A549 (cell line): Measurements from ENCODE around the gene CPLX1.

Experiments
- HOXB5 ChIP-seq: fragments of 250-450 bp; sonication (Bioruptor Pico); IDR thresholded peaks from 2 replicates; pipeline ENCODE4 v1.5.0; 2020; ENCODE audit warnings: mild to moderate bottlenecking, moderate library complexity
- KDM1A ChIP-seq: fragments of 200-600 bp; sonication (generic); IDR thresholded peaks from 2 replicates; pipeline ENCODE4 v1.6.1; 2016; ENCODE audit warnings: low read depth, mild to moderate bottlenecking
- RFX5 ChIP-seq: fragments of 450-650 bp; IDR thresholded peaks from 2 replicates; pipeline ENCODE4 v1.7.1; 2014; ENCODE audit warnings: antibody characterized with exemption, mild to moderate bottlenecking, moderate library complexity
- TFCP2L1 ChIP-seq: fragments of 250-450 bp; sonication (Bioruptor Pico); IDR thresholded peaks from 2 replicates; pipeline ENCODE4 v1.5.0; 2021; ENCODE audit warnings: mild to moderate bottlenecking
- TF ChIP-seq, protein P1 (sequence below): fragments of >200 bp; sonication (Bioruptor Twin); formaldehyde crosslinking; IDR thresholded peaks from 3 replicates; pipeline ENCODE4 v1.5.1; 2016
- TF ChIP-seq, protein P2 (sequence below): fragments of 200-600 bp; sonication (generic); IDR thresholded peaks from 2 replicates; pipeline ENCODE4 v1.6.1; 2016; ENCODE audit warnings: antibody characterized with exemption, mild to moderate bottlenecking, moderate library complexity

DNA sequence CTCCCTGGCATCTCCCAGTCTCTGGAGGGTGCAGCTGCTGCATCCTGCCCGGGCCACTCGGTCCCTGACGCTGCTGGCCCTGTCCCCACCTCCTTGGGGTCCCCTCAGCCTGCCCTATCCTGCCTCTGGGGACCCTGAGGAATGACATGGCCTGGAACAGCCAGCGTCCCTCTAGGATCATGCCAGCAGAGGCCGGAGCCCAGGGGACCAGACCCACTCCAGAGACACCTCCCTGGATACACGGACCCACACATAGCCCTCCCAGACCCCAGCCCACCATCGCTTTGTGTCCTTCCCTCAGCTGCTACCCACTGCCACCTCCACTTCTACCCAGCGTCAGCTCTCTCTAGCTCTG is 35.5 kb downstream of the CPLX1 start:
- TF ChIP-seq, protein P1, sequence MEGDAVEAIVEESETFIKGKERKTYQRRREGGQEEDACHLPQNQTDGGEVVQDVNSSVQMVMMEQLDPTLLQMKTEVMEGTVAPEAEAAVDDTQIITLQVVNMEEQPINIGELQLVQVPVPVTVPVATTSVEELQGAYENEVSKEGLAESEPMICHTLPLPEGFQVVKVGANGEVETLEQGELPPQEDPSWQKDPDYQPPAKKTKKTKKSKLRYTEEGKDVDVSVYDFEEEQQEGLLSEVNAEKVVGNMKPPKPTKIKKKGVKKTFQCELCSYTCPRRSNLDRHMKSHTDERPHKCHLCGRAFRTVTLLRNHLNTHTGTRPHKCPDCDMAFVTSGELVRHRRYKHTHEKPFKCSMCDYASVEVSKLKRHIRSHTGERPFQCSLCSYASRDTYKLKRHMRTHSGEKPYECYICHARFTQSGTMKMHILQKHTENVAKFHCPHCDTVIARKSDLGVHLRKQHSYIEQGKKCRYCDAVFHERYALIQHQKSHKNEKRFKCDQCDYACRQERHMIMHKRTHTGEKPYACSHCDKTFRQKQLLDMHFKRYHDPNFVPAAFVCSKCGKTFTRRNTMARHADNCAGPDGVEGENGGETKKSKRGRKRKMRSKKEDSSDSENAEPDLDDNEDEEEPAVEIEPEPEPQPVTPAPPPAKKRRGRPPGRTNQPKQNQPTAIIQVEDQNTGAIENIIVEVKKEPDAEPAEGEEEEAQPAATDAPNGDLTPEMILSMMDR: no peak
- TF ChIP-seq KDM1A (no peak), TFCP2L1 (no peak), RFX5 (no peak), HOXB5 (CRISPR knock-in tag) (no peak)
- TF ChIP-seq, protein P2, sequence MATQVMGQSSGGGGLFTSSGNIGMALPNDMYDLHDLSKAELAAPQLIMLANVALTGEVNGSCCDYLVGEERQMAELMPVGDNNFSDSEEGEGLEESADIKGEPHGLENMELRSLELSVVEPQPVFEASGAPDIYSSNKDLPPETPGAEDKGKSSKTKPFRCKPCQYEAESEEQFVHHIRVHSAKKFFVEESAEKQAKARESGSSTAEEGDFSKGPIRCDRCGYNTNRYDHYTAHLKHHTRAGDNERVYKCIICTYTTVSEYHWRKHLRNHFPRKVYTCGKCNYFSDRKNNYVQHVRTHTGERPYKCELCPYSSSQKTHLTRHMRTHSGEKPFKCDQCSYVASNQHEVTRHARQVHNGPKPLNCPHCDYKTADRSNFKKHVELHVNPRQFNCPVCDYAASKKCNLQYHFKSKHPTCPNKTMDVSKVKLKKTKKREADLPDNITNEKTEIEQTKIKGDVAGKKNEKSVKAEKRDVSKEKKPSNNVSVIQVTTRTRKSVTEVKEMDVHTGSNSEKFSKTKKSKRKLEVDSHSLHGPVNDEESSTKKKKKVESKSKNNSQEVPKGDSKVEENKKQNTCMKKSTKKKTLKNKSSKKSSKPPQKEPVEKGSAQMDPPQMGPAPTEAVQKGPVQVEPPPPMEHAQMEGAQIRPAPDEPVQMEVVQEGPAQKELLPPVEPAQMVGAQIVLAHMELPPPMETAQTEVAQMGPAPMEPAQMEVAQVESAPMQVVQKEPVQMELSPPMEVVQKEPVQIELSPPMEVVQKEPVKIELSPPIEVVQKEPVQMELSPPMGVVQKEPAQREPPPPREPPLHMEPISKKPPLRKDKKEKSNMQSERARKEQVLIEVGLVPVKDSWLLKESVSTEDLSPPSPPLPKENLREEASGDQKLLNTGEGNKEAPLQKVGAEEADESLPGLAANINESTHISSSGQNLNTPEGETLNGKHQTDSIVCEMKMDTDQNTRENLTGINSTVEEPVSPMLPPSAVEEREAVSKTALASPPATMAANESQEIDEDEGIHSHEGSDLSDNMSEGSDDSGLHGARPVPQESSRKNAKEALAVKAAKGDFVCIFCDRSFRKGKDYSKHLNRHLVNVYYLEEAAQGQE: no peak
